Measurements from ENCODE around the gene ITPRIP.

DNA sequence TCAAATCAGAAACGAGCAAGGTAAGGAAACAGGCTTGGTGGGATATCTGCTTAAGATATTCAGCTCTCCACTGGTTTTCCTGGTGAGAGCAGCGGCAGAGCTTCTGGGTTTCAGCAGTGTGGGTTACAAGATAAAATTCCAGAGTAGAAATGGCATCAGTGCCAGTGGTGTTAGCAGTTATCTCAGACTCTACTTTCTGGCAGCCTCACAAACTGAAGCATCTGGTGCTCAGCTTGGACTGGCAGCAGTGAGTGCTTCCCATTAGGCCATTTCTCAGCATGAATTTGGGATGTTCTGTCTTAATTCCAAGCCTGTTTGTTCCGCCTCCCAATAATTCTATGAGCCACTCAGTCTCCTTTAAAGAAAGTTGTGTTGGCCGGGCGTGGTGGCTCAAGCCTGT is 76.2 kb downstream of the ITPRIP start:
- TF ChIP-seq, protein P1, sequence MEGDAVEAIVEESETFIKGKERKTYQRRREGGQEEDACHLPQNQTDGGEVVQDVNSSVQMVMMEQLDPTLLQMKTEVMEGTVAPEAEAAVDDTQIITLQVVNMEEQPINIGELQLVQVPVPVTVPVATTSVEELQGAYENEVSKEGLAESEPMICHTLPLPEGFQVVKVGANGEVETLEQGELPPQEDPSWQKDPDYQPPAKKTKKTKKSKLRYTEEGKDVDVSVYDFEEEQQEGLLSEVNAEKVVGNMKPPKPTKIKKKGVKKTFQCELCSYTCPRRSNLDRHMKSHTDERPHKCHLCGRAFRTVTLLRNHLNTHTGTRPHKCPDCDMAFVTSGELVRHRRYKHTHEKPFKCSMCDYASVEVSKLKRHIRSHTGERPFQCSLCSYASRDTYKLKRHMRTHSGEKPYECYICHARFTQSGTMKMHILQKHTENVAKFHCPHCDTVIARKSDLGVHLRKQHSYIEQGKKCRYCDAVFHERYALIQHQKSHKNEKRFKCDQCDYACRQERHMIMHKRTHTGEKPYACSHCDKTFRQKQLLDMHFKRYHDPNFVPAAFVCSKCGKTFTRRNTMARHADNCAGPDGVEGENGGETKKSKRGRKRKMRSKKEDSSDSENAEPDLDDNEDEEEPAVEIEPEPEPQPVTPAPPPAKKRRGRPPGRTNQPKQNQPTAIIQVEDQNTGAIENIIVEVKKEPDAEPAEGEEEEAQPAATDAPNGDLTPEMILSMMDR (IDR thresholded peaks at IDR 0.05; ENCODE audit: low read depth, low read length) = no peak
- no peak for TF ChIP-seq EZH2phosphoT487 (IDR thresholded peaks at IDR 0.05; ENCODE audit: low read depth)

Data from OCI-LY3 (cell line).